GM19452 (cell line): Measurements from ENCODE around the gene SLC2A4RG.

Experiments used
- ATAC-seq: cut with Tn5 transposase; IDR thresholded peaks from one replicate; pipeline ENCODE4 v1.9.1; 2021; ENCODE audit not compliant: unreplicated experiment

SLC2A4RG gene

GRCh38 chr20:63738687-63739129 lies 868 bp upstream of the SLC2A4RG start:
- ATAC-seq, result no peak

- no peak for ATAC-seq
Measured at GRCh38 chr20:63740070-63740626, 572 bp downstream of the SLC2A4RG start.

GRCh38 chr20:63740627-63741353 lies 1.2 kb downstream of the SLC2A4RG start:
- no peak for ATAC-seq

GRCh38 chr20:63741354-63741675 lies 1.7 kb downstream of the SLC2A4RG start:
- no peak for ATAC-seq

- no peak for ATAC-seq
Measured at GRCh38 chr20:63741676-63742380, 2.3 kb downstream of the SLC2A4RG start.

- ATAC-seq, result no peak
Measured at GRCh38 chr20:63742381-63743024, 2.9 kb downstream of the SLC2A4RG start.

- no peak for ATAC-seq
Measured at GRCh38 chr20:63743210-63743970, 3.8 kb downstream of the SLC2A4RG start.

- no peak for ATAC-seq
Measured at GRCh38 chr20:63744158-63744557, 4.6 kb downstream of the SLC2A4RG start.

GRCh38 chr20:63744574-63745423 lies 5.2 kb downstream of the SLC2A4RG start:
- no peak for ATAC-seq

- ATAC-seq, result no peak
Measured at GRCh38 chr20:63745424-63745805, 5.8 kb downstream of the SLC2A4RG start.

- ATAC-seq, result no peak
Measured at GRCh38 chr20:63745961-63746731, 6.6 kb downstream of the SLC2A4RG start.

GRCh38 chr20:63746751-63747315 lies 7.3 kb downstream of the SLC2A4RG start:
- no peak for ATAC-seq

GRCh38 chr20:63747622-63748069 lies 8.1 kb downstream of the SLC2A4RG start:
- ATAC-seq, result no peak

- ATAC-seq, result no peak
Measured at GRCh38 chr20:63748070-63748933, 8.7 kb downstream of the SLC2A4RG start.

GRCh38 chr20:63748934-63749270 lies 9.3 kb downstream of the SLC2A4RG start:
- no peak for ATAC-seq

GRCh38 chr20:63749597-63750508 lies 10.3 kb downstream of the SLC2A4RG start:
- ATAC-seq, result no peak

GRCh38 chr20:63750807-63751470 lies 11.4 kb downstream of the SLC2A4RG start:
- no peak for ATAC-seq
